ENCODE measurements around the gene CRABP2. TPM values are rescaled to one million over a fixed set of nuclear protein-coding genes. Genes with fewer than 3 reads are reported as not detected.

The CRABP2 gene
- polyA plus RNA-seq, 1 experiment = 12.8 TPM

GRCh38 chr1:156728599-156729462, 23.4 kb upstream of the CRABP2 start, which contains the start of gene ISG20L2:
TSS of gene ISG20L2 (minus strand) at chr1:156728766. CDS start at chr1:156727652, 1,114 bp downstream.
- Histone ChIP-seq H3K27me3 (ENCODE audit: control insufficient read depth, insufficient read depth, low read length) (no peaks in the 10 kb centered on the region), H3K4me3 (ENCODE audit: low read depth, low read length) (peak within 1 kb of the TSS; percentile 100), H3K9me3 (ENCODE audit: control insufficient read depth, insufficient read depth, low read length) (no peaks in the 10 kb centered on the region), H3K27ac (ENCODE audit: low read depth, low read length) (peak within 1 kb of the TSS; percentile 95)
- ChIA-PET POLR2A (interaction anchor here (0.7 to 4.3 kb wide), 11 partner anchors 12 to 199 kb away, joined by 3 to 37 read pairs (median 5); partner anchors contain the start of genes CRABP2, HDGF, INSRR and MRPL24), CTCF (interaction anchor here (1.3 to 12.5 kb wide), 7 partner anchors 14 to 199 kb away, joined by 4 to 616 read pairs (median 64); partner anchors contain the start of gene CRABP2)
- peak; percentile 96 for DNase-seq (ENCODE audit: low read depth, low spot score)
- TF ChIP-seq, protein P1, sequence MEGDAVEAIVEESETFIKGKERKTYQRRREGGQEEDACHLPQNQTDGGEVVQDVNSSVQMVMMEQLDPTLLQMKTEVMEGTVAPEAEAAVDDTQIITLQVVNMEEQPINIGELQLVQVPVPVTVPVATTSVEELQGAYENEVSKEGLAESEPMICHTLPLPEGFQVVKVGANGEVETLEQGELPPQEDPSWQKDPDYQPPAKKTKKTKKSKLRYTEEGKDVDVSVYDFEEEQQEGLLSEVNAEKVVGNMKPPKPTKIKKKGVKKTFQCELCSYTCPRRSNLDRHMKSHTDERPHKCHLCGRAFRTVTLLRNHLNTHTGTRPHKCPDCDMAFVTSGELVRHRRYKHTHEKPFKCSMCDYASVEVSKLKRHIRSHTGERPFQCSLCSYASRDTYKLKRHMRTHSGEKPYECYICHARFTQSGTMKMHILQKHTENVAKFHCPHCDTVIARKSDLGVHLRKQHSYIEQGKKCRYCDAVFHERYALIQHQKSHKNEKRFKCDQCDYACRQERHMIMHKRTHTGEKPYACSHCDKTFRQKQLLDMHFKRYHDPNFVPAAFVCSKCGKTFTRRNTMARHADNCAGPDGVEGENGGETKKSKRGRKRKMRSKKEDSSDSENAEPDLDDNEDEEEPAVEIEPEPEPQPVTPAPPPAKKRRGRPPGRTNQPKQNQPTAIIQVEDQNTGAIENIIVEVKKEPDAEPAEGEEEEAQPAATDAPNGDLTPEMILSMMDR (IDR thresholded peaks at IDR 0.05; ENCODE audit: low read depth, low read length) = 0 out of 2 replicates have a peak, but pooled peaks have one; percentile 13

DNA sequence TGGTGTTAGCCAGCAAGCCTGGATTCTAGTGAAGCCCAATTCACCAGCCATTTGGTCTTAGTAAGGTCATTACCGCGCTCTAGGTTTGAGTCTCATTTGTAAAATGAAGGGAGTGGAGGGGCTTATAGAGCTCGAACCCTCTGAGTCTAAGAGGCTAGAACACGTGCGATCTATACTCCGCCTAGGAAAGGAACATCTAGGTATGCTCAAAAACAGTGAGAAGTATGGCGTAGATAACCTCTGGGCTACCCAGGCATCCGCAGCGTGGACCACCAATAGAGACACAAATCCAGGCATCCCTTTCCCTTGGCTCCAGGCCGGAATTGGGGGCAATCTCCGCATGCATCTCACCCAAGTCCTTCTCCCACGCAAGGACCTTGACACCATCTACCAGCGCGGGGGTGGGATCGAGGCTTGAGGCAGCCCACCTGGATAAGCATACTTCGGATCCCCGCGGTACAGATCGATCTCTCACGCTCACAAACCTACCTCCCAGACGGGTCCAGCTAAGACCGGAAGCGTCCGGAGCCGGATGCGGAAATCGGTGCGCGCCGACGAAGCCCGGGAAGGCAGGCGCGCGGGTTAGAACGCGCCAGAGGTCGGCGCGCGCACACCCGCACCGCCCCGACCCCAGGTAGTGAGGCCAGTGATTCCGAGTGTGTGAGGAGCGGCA, 22.7 kb upstream of the CRABP2 start, which contains the start of gene METTL25B:
Gene METTL25B (plus strand): TSS at position 544 of the 673 bp plus-strand sequence. CDS start 636 bp downstream, outside the sequence.
- DNase-seq (ENCODE audit: low read depth, low spot score) = no peak

DNA sequence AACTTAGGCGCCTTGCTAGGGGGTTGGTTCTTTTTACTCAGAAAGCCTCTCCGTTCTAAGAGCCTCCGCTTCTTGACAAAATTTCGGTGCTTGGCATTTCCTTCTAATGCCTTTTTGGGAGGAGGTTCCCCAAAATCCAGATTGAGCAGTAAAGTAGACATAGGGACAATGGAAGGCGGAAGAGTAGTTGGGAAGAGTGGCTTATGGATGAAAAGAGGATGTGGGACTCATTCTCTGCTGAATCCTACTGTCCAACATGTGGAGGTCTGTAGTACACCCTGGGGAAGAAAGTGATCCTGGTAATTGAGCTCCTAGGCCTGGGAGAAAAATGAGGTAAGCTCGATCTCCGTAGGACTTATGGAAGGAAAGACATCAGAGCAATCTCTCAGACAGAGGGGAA, 22.1 kb upstream of the CRABP2 start:
- Histone ChIP-seq H3K27ac (ENCODE audit: low read depth, low read length) (no peak overlapping the region), H3K9me3 (ENCODE audit: control insufficient read depth, insufficient read depth, low read length) (no peaks in the 10 kb centered on the region), H3K4me3 (ENCODE audit: low read depth, low read length) (peak overlapping the region; percentile 100), H3K27me3 (ENCODE audit: control insufficient read depth, insufficient read depth, low read length) (no peaks in the 10 kb centered on the region)
- no peak for DNase-seq (ENCODE audit: low read depth, low spot score)
- ChIA-PET POLR2A (interaction anchor here (1.3 to 4.3 kb wide), 4 partner anchors 13 to 132 kb away, joined by 4 to 37 read pairs (median 20); partner anchors contain the start of genes HDGF, INSRR and MRPL24), CTCF (interaction anchor here (0.6 to 12.5 kb wide), 21 partner anchors 13 to 347 kb away, joined by 3 to 616 read pairs (median 10); partner anchors contain the start of genes CRABP2, INSRR, NES and NTRK1)
- TF ChIP-seq, protein P1 (IDR thresholded peaks at IDR 0.05; ENCODE audit: low read depth, low read length) = no peak

More for the DNA sequence above, 22.7 kb upstream of the CRABP2 start, which contains the start of gene METTL25B:
- CTCF ChIA-PET = interaction anchor here (0.6 to 12.5 kb wide), 12 partner anchors 14 to 200 kb away, joined by 4 to 616 read pairs (median 64); partner anchors contain the start of genes CRABP2, INSRR, NES and NTRK1
- Histone ChIP-seq H3K27ac (ENCODE audit: low read depth, low read length) (peak within 1 kb of the TSS; percentile 95), H3K4me3 (ENCODE audit: low read depth, low read length) (peak within 1 kb of the TSS; percentile 100), H3K9me3 (ENCODE audit: control insufficient read depth, insufficient read depth, low read length) (no peaks in the 10 kb centered on the region), H3K27me3 (ENCODE audit: control insufficient read depth, insufficient read depth, low read length) (no peaks in the 10 kb centered on the region)
- POLR2A ChIA-PET = interaction anchor here (0.6 to 4.3 kb wide), 11 partner anchors 13 to 131 kb away, joined by 3 to 37 read pairs (median 5); partner anchors contain the start of genes CRABP2, HDGF, INSRR and MRPL24
- TF ChIP-seq, protein P1 (IDR thresholded peaks at IDR 0.05; ENCODE audit: low read depth, low read length) = no peak

DNA sequence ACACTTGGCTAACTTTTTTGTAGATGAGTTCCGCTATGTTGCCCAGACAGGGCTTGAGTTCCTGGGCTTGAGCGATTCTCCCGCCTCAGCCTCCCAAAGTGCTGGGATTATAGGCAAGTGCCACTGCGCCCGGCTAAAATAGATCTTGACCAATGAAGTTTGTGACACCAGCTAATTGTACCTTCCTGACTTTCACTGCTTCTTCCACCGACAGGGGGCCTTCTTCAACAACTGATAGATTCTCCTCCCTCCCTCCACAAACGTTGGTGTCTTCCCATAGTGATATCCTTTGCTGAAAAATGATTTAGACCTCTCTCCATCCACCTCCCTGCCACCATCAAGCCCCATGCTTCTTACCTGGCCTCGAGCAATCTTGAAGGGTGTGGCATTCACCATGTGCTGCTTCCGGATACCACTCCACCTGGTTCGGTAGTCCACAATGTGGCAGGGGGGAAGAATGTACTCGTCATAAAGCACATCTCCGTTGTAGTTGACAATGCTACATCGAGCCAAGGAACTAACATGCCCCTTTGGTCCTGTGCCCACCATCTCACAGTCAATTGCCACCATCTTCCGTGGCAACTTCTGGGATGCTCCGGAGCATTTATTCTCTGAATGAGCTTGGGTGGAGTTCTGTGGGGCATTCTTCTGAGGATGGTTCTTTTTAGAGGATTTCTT, 21.3 kb upstream of the CRABP2 start:
- ChIA-PET POLR2A (interaction anchor here (4.3 kb wide), 1 partner anchor 36 kb away, joined by 37 read pairs; no protein-coding TSS in a partner anchor), CTCF (interaction anchor here (0.7 to 12.5 kb wide), 41 partner anchors 12 to 348 kb away, joined by 3 to 616 read pairs (median 7); partner anchors contain the start of genes CRABP2, HDGF, INSRR and MRPL24)
- TF ChIP-seq, protein P1 (IDR thresholded peaks at IDR 0.05; ENCODE audit: low read depth, low read length) = peak; percentile 71
- Histone ChIP-seq H3K4me3 (ENCODE audit: low read depth, low read length) (peak overlapping the region; percentile 56), H3K27ac (ENCODE audit: low read depth, low read length) (no peak overlapping the region), H3K9me3 (ENCODE audit: control insufficient read depth, insufficient read depth, low read length) (no peaks in the 10 kb centered on the region), H3K27me3 (ENCODE audit: control insufficient read depth, insufficient read depth, low read length) (no peaks in the 10 kb centered on the region)
- no peak for DNase-seq (ENCODE audit: low read depth, low spot score)
